K562 (cell line): ENCODE data around the gene CNIH1. TPM values are rescaled to one million over a fixed set of nuclear protein-coding genes. Genes with fewer than 3 reads are reported as not detected.

ENCODE experiments used
- ATAC-seq: fragments of 200-7000 bp; cut with Tn5 transposase; 3 replicates; pipeline ENCODE4 v1.9.1; 2020; ENCODE audit warnings: moderate library complexity
- BruUV-seq: library from RNA; stranded (reverse); fragments of 400-500 nt; replicated peaks from 2 replicates; lab custom pipeline; 2021; lab: Mats Ljungman, UMichigan
- CTCF ChIA-PET: fragments of 300-600 bp; formaldehyde crosslinking; extraction: SDS; loops from one replicate; lab custom pipeline; 2021; ENCODE audit warnings: low intra/inter-chr PET ratio; lab: Yijun Ruan, JAX
- POLR2A ChIA-PET: fragments of 300-600, 350-650 bp; sonication (Branson Sonifier 250); formaldehyde crosslinking; extraction: SDS; loops from one replicate; lab custom pipeline; 2021; ENCODE audit warnings: antibody characterized with exemption, inconsistent platforms; lab: Yijun Ruan, JAX
- DNase-seq, 4 experiments: peaks; one replicate each; pipeline versions ENCODE4 v3.0.0 to v3.0.0-alpha.2; 2011 to 2018; ENCODE audit warnings: low spot score in 3 of 4, mixed read lengths in 3 of 4; ENCODE audit errors: extremely low read depth in 1 of 4
- FAIRE-seq: peaks from 2 replicates; lab custom pipeline; 2011; peaks lifted over from hg19 to GRCh38; lab: Jason Lieb, UNC
- H2AFZ ChIP-seq: 2 replicates; pipeline ENCODE4 v1.6.0; 2011; ENCODE audit warnings: low read depth, low read length, control low read depth, inconsistent platforms
- H3K27ac ChIP-seq: fragments of 200-600 bp; 3 replicates; pipeline ENCODE4 v1.8.0; 2011; ENCODE audit warnings: low read depth, mild to moderate bottlenecking, control low read depth, inconsistent platforms, low read length, moderate library complexity, mixed read lengths; ENCODE audit errors: extremely low read depth
- H3K27me3 ChIP-seq, 2 experiments: fragments of 300-600 bp in 1 of 2; 2 replicates in 1 of 2; 3 replicates in 1 of 2; pipeline versions ENCODE4 v1.6.0 to v1.8.0; 2011; ENCODE audit warnings: inconsistent platforms in 2 of 2, low read length in 2 of 2, mild to moderate bottlenecking in 1 of 2, mixed read lengths in 1 of 2, moderate library complexity in 1 of 2; ENCODE audit not compliant: control insufficient read depth in 2 of 2, insufficient read depth in 2 of 2
- H3K36me3 ChIP-seq: fragments of 300-600 bp; 3 replicates; pipeline ENCODE4 v1.8.0; 2011; ENCODE audit warnings: mild to moderate bottlenecking, low read length, inconsistent platforms; ENCODE audit not compliant: control insufficient read depth, insufficient read depth
- H3K4me1 ChIP-seq, 2 experiments: fragments of 200-600 bp in 1 of 2; replicated peaks in 1 of 2; 2 replicates in 1 of 2; 3 replicates in 1 of 2; pipeline versions ENCODE4 v1.5.1 to v1.8.0; 2011; ENCODE audit warnings: inconsistent platforms in 2 of 2, low read length in 2 of 2, mild to moderate bottlenecking in 1 of 2, mixed read lengths in 1 of 2, moderate library complexity in 1 of 2; ENCODE audit not compliant: control insufficient read depth in 2 of 2, insufficient read depth in 2 of 2
- H3K4me2 ChIP-seq: 2 replicates; pipeline ENCODE4 v1.6.1; 2011; ENCODE audit warnings: low read length, control low read depth, inconsistent platforms, mixed read lengths; ENCODE audit not compliant: insufficient read depth
- H3K4me3 ChIP-seq: fragments of 200-600 bp; sonication (generic), shearing (Covaris generic); 2 replicates; pipeline ENCODE4 v1.5.1; 2016; ENCODE audit warnings: control low read depth, inconsistent platforms
- H3K79me2 ChIP-seq: fragments of 200-600 bp; 3 replicates; pipeline ENCODE4 v1.8.0; 2011; ENCODE audit warnings: low read length, inconsistent platforms; ENCODE audit not compliant: control insufficient read depth, insufficient read depth
- H3K9ac ChIP-seq, 2 experiments: 2 replicates each; pipeline versions ENCODE4 v1.6.0 to v1.6.1; 2011; ENCODE audit warnings: low read depth in 2 of 2, low read length in 2 of 2, control low read depth in 1 of 2, inconsistent platforms in 1 of 2, mild to moderate bottlenecking in 1 of 2, mixed read lengths in 1 of 2; ENCODE audit not compliant: insufficient read depth in 1 of 2
- H3K9me1 ChIP-seq: one replicate; pipeline ENCODE4 v1.6.0; 2011; ENCODE audit warnings: inconsistent platforms, mild to moderate bottlenecking, low read length, moderate library complexity; ENCODE audit not compliant: control insufficient read depth, insufficient read depth
- H3K9me3 ChIP-seq: replicated peaks from 2 replicates; pipeline ENCODE4 v1.5.1; 2011; ENCODE audit warnings: low read depth, low read length, inconsistent platforms; ENCODE audit not compliant: control insufficient read depth, insufficient read depth
- H4K20me1 ChIP-seq: replicated peaks from 2 replicates; pipeline ENCODE4 v1.6.1; 2011; ENCODE audit warnings: low read length, inconsistent platforms, mixed read lengths; ENCODE audit not compliant: control insufficient read depth, insufficient read depth
- ADNP ChIP-seq: fragments of 200-800 bp; sonication (Bioruptor generic); IDR thresholded peaks from 2 replicates; pipeline ENCODE4 v1.6.1; 2016; ENCODE audit warnings: missing genetic modification characterization, missing compliant biosample characterization
- ILK ChIP-seq: fragments of 450-650 bp; IDR thresholded peaks from 2 replicates; pipeline ENCODE4 v1.6.1; 2016; ENCODE audit warnings: missing genetic modification characterization, low read depth, mild to moderate bottlenecking, missing compliant biosample characterization, moderate library complexity, borderline replicate concordance
- PTBP1 ChIP-seq: fragments of 200-400 bp; formaldehyde crosslinking; IDR thresholded peaks from 2 replicates; pipeline ENCODE4 v1.6.1; 2017; ENCODE audit warnings: low read depth, low read length
- PTRF ChIP-seq: fragments of 450-650 bp; IDR thresholded peaks from 2 replicates; pipeline ENCODE4 v1.6.1; 2016; ENCODE audit warnings: mild to moderate bottlenecking, missing genetic modification characterization, missing compliant biosample characterization
- RBM14 ChIP-seq: fragments of 200-400 bp; formaldehyde crosslinking; IDR thresholded peaks from 2 replicates; pipeline ENCODE4 v1.6.1; 2018; ENCODE audit warnings: low read depth, mild to moderate bottlenecking, low read length, moderate library complexity, borderline replicate concordance; ENCODE audit not compliant: insufficient read depth
- RUNX1 ChIP-seq: sonication (generic); IDR thresholded peaks from 2 replicates; pipeline ENCODE4 v1.6.1; 2016; ENCODE audit warnings: antibody characterized with exemption, low read depth
- SIX5 ChIP-seq, 2 experiments: IDR thresholded peaks; 2 replicates each; pipeline ENCODE4 v1.6.1; 2011; ENCODE audit warnings: low read length in 2 of 2, borderline replicate concordance in 1 of 2, low read depth in 1 of 2, mild to moderate bottlenecking in 1 of 2, moderate library complexity in 1 of 2; ENCODE audit not compliant: insufficient read depth in 1 of 2
- SRSF7 ChIP-seq: fragments of 200-400 bp; formaldehyde crosslinking; optimal IDR thresholded peaks from 2 replicates; pipeline ENCODE3; 2017; ENCODE audit warnings: mild to moderate bottlenecking, low read depth, low read length
- XRCC5 ChIP-seq: fragments of 200-400 bp; formaldehyde crosslinking; IDR thresholded peaks from 2 replicates; pipeline ENCODE4 v1.6.1; 2017; ENCODE audit warnings: low read depth, mild to moderate bottlenecking, low read length
- ZNF75A ChIP-seq: fragments of 450-650 bp; formaldehyde crosslinking; IDR thresholded peaks from 2 replicates; pipeline ENCODE4 v1.4.0; 2020; ENCODE audit warnings: mild to moderate bottlenecking
- ZNF778 ChIP-seq: fragments of 450-650 bp; formaldehyde crosslinking; IDR thresholded peaks from 2 replicates; pipeline ENCODE4 v1.4.0; 2020; ENCODE audit warnings: mild to moderate bottlenecking, moderate library complexity
- WGBS: fragments of 100-300 bp; shearing (Covaris generic); methylation state at CpG from one replicate; pipeline ENCODE4 v1.1.6; 2016; ENCODE audit warnings: low coverage, mixed read lengths; ENCODE audit not compliant: insufficient coverage; ENCODE audit errors: missing lambda C conversion rate; 5-methylcytosine and 5-hydroxymethylcytosine counted together
- in situ Hi-C: fragments of 300-500 bp; cut with MboI; formaldehyde crosslinking; loops from 4 replicates; pipeline ENCODE4 v1.15.0; 2018; ENCODE audit warnings: inconsistent platforms, mixed read lengths
- intact Hi-C: fragments of 100-400 bp; cut with micrococcal nuclease; formaldehyde crosslinking; loops from 2 replicates; pipeline ENCODE4 v1.14.2; 2022
- polyA plus RNA-seq, 8 experiments: library from polyadenylated mRNA; depleted of rRNA in 4 of 8; stranded (reverse) in 5 of 8; unstranded in 3 of 8; fragments of >200 nt; fragmentation: Nextera tagmentation in 2 of 8; fragmentation: Illumina TruSeq in 1 of 8; extraction: Ambion mirVana in 2 of 8; extraction: Trizol in 1 of 8; gene quantifications; 2 replicates each; pipeline versions ENCODE4 v1.2.1 to v1.2.3, GENCODE V29; 2011 to 2014; ENCODE audit warnings: inconsistent platforms in 1 of 8, missing spikeins in 1 of 8
- total RNA-seq, 7 experiments: library from RNA; depleted of rRNA in 6 of 7; stranded (reverse); fragments of >200 nt in 6 of 7; fragmentation: Illumina TruSeq in 2 of 7; extraction: Trizol in 2 of 7; gene quantifications; 2 replicates each; pipeline versions ENCODE4 v1.2.1 to v1.2.3, GENCODE V29; 2011 to 2021; ENCODE audit warnings: low replicate concordance in 1 of 7
- TF ChIP-seq, protein P1 (sequence below): sonication (generic); formaldehyde crosslinking; IDR thresholded peaks from 2 replicates; pipeline ENCODE4 v1.8.1; 2023; ENCODE audit warnings: mild to moderate bottlenecking, missing genetic modification reagents
- TF ChIP-seq, protein P2 (sequence below): sonication (generic); formaldehyde crosslinking; IDR thresholded peaks from 2 replicates; pipeline ENCODE4 v1.8.0; 2022; ENCODE audit warnings: missing genetic modification reagents, mild to moderate bottlenecking, moderate library complexity, borderline replicate concordance

Gene CNIH1
- total and polyA plus RNA-seq, 9 of the 15 experiments (the other 6 are each of a cell fraction or from before 2014, with no cell fraction given): 13.9 to 283 (median 77.3) TPM

DNA sequence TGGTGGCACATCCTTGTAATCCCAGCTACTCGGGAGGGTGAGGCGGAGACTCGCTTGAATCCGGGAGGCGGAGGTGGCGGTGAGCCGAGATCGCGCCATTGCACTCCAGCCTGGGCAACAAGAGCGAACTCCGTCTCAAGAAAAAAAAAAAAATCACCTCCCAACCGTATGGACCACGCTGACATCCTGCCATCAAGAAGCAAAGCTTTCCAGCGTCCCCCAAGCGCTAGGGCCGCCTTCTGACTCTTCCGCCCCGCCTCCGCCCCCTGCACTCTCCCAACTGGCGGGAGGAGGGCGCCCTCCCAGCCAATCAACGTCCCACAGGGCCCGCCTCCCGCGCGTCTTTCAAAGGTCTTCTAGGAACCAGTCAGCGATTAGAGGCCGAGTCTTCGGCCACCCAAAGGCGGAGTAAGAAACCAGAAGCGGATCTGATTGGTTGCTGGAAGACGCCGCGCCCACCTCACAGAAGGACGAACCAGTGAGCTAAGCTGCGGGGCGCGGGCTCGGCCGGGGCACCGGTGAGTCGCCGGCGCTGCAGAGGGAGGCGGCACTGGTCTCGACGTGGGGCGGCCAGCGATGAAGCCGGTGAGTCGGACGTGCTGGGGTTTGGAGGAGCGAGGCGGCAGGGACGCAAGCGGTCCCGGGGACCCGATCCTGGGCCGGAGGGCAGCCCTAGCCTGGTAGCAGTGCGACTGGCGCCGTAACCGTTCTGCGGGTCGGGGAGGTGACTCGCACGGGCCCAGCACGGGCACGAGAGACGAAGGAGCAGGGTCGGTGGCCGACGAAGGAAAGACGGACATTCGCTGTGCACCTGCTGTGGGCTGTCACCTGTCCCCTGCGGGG lies 44.5 kb downstream of the CNIH1 start, which contains the start of gene CDKN3 (continued):
- TF ChIP-seq, protein P1, sequence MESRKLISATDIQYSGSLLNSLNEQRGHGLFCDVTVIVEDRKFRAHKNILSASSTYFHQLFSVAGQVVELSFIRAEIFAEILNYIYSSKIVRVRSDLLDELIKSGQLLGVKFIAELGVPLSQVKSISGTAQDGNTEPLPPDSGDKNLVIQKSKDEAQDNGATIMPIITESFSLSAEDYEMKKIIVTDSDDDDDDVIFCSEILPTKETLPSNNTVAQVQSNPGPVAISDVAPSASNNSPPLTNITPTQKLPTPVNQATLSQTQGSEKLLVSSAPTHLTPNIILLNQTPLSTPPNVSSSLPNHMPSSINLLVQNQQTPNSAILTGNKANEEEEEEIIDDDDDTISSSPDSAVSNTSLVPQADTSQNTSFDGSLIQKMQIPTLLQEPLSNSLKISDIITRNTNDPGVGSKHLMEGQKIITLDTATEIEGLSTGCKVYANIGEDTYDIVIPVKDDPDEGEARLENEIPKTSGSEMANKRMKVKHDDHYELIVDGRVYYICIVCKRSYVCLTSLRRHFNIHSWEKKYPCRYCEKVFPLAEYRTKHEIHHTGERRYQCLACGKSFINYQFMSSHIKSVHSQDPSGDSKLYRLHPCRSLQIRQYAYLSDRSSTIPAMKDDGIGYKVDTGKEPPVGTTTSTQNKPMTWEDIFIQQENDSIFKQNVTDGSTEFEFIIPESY (CRISPR knock-in tag): peak; percentile 35; the same call in 1 of the 2 replicates
- TF ChIP-seq SIX5 (IDR thresholded peaks at IDR 0.05; ENCODE audit: borderline replicate concordance in 1 of 2, insufficient read depth in 1 of 2, low read depth in 1 of 2, low read length in 2 of 2) (no peak), PTRF (tag) (no peak)

DNA sequence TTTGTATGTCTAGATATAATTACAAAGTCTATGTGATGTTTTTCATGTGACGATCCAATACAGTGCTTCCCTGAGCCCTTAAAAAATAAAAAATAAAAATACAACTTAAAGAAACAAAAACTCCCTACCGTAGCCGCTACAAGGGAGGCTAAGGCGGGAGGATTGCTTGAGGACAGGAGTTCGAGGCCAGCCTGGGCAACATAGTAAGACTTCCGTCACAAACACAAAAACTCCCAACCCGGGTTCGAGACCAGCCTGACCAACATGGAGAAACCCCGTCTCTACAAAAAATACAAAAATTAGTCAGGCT lies 45.0 kb downstream of the CNIH1 start:
- peaks cover 13% of the 10 kb centered on the region for H3K79me2 ChIP-seq
- in situ Hi-C loops (no loop called here), intact Hi-C loops (loop anchor here (2.0 kb wide), 1 partner anchor 45 kb away; the partner anchor contains the start of gene CNIH1)
- WGBS: 81% methylated on average over 9 of the region's 9 CpGs
- no peaks in the 10 kb centered on the region for H4K20me1 ChIP-seq
- no peak overlapping the region for H3K9ac ChIP-seq
- BruUV-seq: TSS peak; percentile 91
- peaks cover 0 to 9% of the 10 kb centered on the region in 2 experiments; a peak in 2 of 5 replicates for H3K27me3 ChIP-seq
- H3K4me3 ChIP-seq: peak overlapping the region; percentile 7; the same call in 1 of the 2 replicates
- peaks cover 15% of the 10 kb centered on the region in 2 experiments; a peak in 4 of 5 replicates for H3K4me1 ChIP-seq
- ChIA-PET POLR2A (interaction anchor here (0.9 to 1.5 kb wide), 4 partner anchors 9 to 28 kb away, joined by 3 to 5 read pairs (median 4); no protein-coding TSS in a partner anchor), CTCF (no interaction called here)
- H3K9me3 ChIP-seq: no peaks in the 10 kb centered on the region
- ATAC-seq (no peak), DNase-seq (no peak), FAIRE-seq (no peak)
- H3K4me2 ChIP-seq: 0 out of 2 replicates have a peak overlapping the region, but pooled peaks have one; percentile 32
- no peaks in the 10 kb centered on the region for H3K9me1 ChIP-seq
- peaks cover 14% of the 10 kb centered on the region; the same call in 1 of the 3 replicates for H3K36me3 ChIP-seq
- H2AFZ ChIP-seq: peak overlapping the region; percentile 85
- H3K27ac ChIP-seq: peak overlapping the region; percentile 16; the same call in 1 of the 3 replicates
- TF ChIP-seq, protein P1 (CRISPR knock-in tag): peak; percentile 63; the same call in 1 of the 2 replicates
- TF ChIP-seq PTBP1 (no peak), RBM14 (no peak), RUNX1 (no peak), ILK (tag) (no peak), SRSF7 (no peak), ZNF75A (no peak), XRCC5 (no peak), ZNF778 (no peak), ADNP (tag) (peak; percentile 32; the same call in 1 of the 2 replicates)
- TF ChIP-seq, protein P2, sequence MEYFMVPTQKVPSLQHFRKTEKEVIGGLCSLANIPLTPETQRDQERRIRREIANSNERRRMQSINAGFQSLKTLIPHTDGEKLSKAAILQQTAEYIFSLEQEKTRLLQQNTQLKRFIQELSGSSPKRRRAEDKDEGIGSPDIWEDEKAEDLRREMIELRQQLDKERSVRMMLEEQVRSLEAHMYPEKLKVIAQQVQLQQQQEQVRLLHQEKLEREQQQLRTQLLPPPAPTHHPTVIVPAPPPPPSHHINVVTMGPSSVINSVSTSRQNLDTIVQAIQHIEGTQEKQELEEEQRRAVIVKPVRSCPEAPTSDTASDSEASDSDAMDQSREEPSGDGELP (CRISPR knock-in tag): no peak
